T-helper 9 cell (primary cell): ENCODE data around the gene GUCY2D.

Experiments used
- DNase-seq: peaks from one replicate; pipeline ENCODE4 v3.0.0-alpha.2; 2020

GUCY2D gene

DNA sequence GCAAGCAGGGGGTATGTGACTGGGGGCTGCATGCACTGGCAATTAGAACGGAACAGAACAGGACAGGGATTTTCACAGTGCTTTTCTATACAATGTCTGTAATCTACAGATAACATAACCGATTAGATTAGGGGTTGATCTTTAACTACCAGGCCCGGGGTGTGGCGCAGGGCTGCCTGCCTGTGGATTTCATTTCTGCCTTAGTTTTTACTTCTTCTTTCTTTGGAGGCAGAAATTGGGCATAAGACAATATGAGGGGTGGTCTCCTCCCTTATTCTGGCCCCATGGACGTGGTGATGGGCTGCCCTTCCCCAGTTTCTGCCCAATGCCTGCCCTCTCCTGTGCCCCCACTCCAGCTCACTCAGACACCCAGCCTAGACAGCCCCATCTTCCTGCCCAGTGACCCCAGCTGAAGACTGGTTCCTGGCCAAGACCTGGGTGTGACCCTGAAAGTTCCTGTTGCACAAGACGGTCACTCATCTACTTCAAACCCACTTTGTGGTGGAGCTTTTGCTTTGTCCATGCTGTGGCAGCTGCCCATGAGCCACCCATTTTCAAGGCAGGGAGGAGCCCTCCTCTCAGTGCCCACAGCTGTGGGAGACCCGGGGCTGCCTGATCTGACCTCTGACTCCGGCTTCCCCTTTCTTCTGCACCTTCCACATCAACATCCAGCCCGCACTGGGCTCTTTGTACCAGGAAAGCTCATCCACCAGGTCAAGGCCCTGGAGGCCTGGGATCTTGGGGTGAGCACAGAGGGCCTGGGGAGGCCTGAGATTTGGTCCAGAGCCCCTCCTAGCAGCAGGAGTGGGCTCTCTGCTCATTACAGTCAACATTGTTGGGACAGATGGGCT lies 66.5 kb downstream of the GUCY2D start:
- no peak for DNase-seq

DNA sequence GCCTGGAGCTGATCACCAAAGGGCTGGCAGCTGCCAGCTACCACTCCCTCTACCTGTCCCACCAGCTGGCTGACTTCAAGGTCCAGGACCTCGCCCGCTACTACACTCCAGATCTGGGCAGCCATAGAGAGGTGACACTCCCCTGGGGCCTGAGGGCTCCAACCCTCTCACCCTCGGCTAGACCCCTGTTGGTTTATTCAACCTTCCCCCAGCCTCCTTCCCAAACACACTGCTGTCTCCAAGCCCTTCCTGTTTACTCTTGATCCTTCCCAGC lies 67.1 kb downstream of the GUCY2D start:
- DNase-seq: no peak
